ENCODE measurements around the gene COL20A1.

The COL20A1 gene

DNA sequence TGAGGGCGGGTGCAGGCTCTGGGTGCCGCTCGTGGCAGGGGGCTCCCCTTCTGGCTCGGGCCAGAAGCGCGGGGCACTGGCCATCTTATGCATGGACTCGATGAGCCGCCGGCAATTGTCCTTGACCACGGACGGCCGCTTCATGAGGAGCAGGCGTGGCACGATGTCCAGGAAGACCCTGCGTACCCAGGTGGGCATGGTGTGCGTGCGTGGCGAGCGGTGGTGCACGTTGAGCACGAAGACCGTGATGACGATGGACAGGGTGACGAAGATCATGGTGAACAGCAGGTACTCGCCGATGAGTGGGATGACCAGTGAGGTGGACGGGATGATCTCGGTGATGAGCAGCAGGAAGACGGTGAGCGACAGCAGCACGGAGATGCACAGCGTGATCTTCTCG, 57.2 kb downstream of the COL20A1 start:
- no peak overlapping the region for H3K4me3 ChIP-seq (ENCODE audit: low read depth, low read length)
- POLR2A ChIA-PET, result no interaction called here
- no peak overlapping the region for H3K27ac ChIP-seq (ENCODE audit: extremely low read depth, low read depth, low read length)
- H3K9me3 ChIP-seq (ENCODE audit: control insufficient read depth, insufficient read depth, low read depth, low read length), result no peaks in the 10 kb centered on the region
- TF ChIP-seq ZNF132 (tag by site-specific recombination; IDR thresholded peaks at IDR 0.05; ENCODE audit: borderline replicate concordance) (no peak), ZBTB26 (tag by site-specific recombination; optimal IDR thresholded peaks at IDR 0.05) (peak; percentile 9)
- CTCF ChIA-PET, result no interaction called here
- no peaks in the 10 kb centered on the region for H3K4me1 ChIP-seq (ENCODE audit: control insufficient read depth, insufficient read depth, low read length)
- H3K36me3 ChIP-seq (ENCODE audit: control insufficient read depth in 2 of 2, insufficient read depth in 1 of 2, low read length in 2 of 2), result no peaks in the 10 kb centered on the region

- CTCF ChIA-PET, result no interaction called here
These were observed 57.8 kb downstream of the COL20A1 start for GRCh38 chr20:63350597-63351325.

GRCh38 chr20:63351326-63351700, 58.3 kb downstream of the COL20A1 start:
- ChIA-PET CTCF (no interaction called here), POLR2A (no interaction called here)
- Histone ChIP-seq H3K36me3 (ENCODE audit: control insufficient read depth in 2 of 2, insufficient read depth in 1 of 2, low read length in 2 of 2) (no peaks in the 10 kb centered on the region), H3K4me3 (ENCODE audit: low read depth, low read length) (no peak overlapping the region), H3K9me3 (ENCODE audit: control insufficient read depth, insufficient read depth, low read depth, low read length) (no peaks in the 10 kb centered on the region), H3K4me1 (ENCODE audit: control insufficient read depth, insufficient read depth, low read length) (no peaks in the 10 kb centered on the region), H3K27ac (ENCODE audit: extremely low read depth, low read depth, low read length) (no peak overlapping the region)
- TF ChIP-seq ZNF624 (tag by site-specific recombination; IDR thresholded peaks at IDR 0.05) (no peak), ZNF140 (tag by site-specific recombination; IDR thresholded peaks at IDR 0.05) (no peak), ZNF585B (tag by site-specific recombination; IDR thresholded peaks at IDR 0.05) (no peak), ZNF658 (tag by site-specific recombination; IDR thresholded peaks at IDR 0.05) (no peak), ZNF707 (tag by site-specific recombination; IDR thresholded peaks at IDR 0.05) (no peak)

More at GRCh38 chr20:63350597-63351325, 57.8 kb downstream of the COL20A1 start:
- H3K4me3 ChIP-seq (ENCODE audit: low read depth, low read length), result no peak overlapping the region
- no peak overlapping the region for H3K27ac ChIP-seq (ENCODE audit: extremely low read depth, low read depth, low read length)
- H3K36me3 ChIP-seq (ENCODE audit: control insufficient read depth in 2 of 2, insufficient read depth in 1 of 2, low read length in 2 of 2), result no peaks in the 10 kb centered on the region
- peak; percentile 99 for TF ChIP-seq KLF8 (tag by site-specific recombination; IDR thresholded peaks at IDR 0.05)
- peak; percentile 55; the same call in 1 of the 2 replicates for TF ChIP-seq EGR2 (tag by site-specific recombination; IDR thresholded peaks at IDR 0.05; ENCODE audit: low read depth)
- TF ChIP-seq ZFHX2 (tag by site-specific recombination; conservative IDR thresholded peaks at IDR 0.05), result peak; percentile 55
- no peak for TF ChIP-seq ZXDB (tag by site-specific recombination; IDR thresholded peaks at IDR 0.05)
- TF ChIP-seq ZNF791 (tag by site-specific recombination; IDR thresholded peaks at IDR 0.05), result no peak
- TF ChIP-seq ZNF394 (tag by site-specific recombination; IDR thresholded peaks at IDR 0.05; ENCODE audit: borderline replicate concordance), result no peak
- no peak for TF ChIP-seq ZNF146 (tag by site-specific recombination; IDR thresholded peaks at IDR 0.05)
- peak; percentile 80 for TF ChIP-seq KLF9 (tag by site-specific recombination; IDR thresholded peaks at IDR 0.05; ENCODE audit: low read depth)
- TF ChIP-seq ZNF473 (tag by site-specific recombination; IDR thresholded peaks at IDR 0.05), result no peak
- TF ChIP-seq KLF1 (tag by site-specific recombination; IDR thresholded peaks at IDR 0.05), result peak; percentile 91
- TF ChIP-seq, protein P1, sequence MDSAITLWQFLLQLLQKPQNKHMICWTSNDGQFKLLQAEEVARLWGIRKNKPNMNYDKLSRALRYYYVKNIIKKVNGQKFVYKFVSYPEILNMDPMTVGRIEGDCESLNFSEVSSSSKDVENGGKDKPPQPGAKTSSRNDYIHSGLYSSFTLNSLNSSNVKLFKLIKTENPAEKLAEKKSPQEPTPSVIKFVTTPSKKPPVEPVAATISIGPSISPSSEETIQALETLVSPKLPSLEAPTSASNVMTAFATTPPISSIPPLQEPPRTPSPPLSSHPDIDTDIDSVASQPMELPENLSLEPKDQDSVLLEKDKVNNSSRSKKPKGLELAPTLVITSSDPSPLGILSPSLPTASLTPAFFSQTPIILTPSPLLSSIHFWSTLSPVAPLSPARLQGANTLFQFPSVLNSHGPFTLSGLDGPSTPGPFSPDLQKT (IDR thresholded peaks at IDR 0.05; ENCODE audit: borderline replicate concordance, low read depth, low read length), result no peak
- peak; percentile 5 for TF ChIP-seq ZBTB26 (tag by site-specific recombination; optimal IDR thresholded peaks at IDR 0.05)
- POLR2A ChIA-PET, result no interaction called here
- no peaks in the 10 kb centered on the region for H3K4me1 ChIP-seq (ENCODE audit: control insufficient read depth, insufficient read depth, low read length)
- H3K9me3 ChIP-seq (ENCODE audit: control insufficient read depth, insufficient read depth, low read depth, low read length), result no peaks in the 10 kb centered on the region

Data from HEK293 (cell line).